Activated CD8-positive, alpha-beta T cell treated with anti-CD3 and anti-CD28 coated beads for 36 hours (primary cell): ENCODE results near the gene SLC30A2. TPM values are rescaled to one million over a fixed set of nuclear protein-coding genes. Genes with fewer than 3 reads are reported as not detected.
A peak's percentile ranks its signal among the peaks of the same experiment; 100 is the strongest.

Source experiments
- ATAC-seq: fragments of 200-7000 bp; cut with Tn5 transposase; one replicate; pipeline ENCODE4 v1.10.0; 2021; ENCODE audit warnings: mild to moderate bottlenecking, moderate library complexity
- CTCF ChIA-PET: fragments of 350-600 bp; sonication (Branson Sonifier 250); formaldehyde crosslinking; loops from one replicate; lab custom pipeline; 2021; ENCODE audit warnings: antibody characterized with exemption; lab: Charles Lee
- POLR2A ChIA-PET: fragments of 350-600 bp; sonication (Branson Sonifier 250); formaldehyde crosslinking; loops from one replicate; lab custom pipeline; 2021; ENCODE audit warnings: antibody characterized with exemption; lab: Charles Lee
- DNase-seq: peaks from one replicate; pipeline ENCODE4 v3.0.0-alpha.2; 2020
- H3K27ac Mint-ChIP-seq: one replicate; pipeline ENCODE4 v1.8.0; 2021; ENCODE audit warnings: mild to moderate bottlenecking, mixed read lengths
- H3K27me3 Mint-ChIP-seq: one replicate; pipeline ENCODE4 v1.8.0; 2021; ENCODE audit warnings: mixed read lengths
- H3K36me3 Mint-ChIP-seq: one replicate; pipeline ENCODE4 v1.8.0; 2021; ENCODE audit warnings: low read depth, mixed read lengths
- H3K4me1 Mint-ChIP-seq: one replicate; pipeline ENCODE4 v1.8.0; 2021; ENCODE audit warnings: low read depth, mixed read lengths
- H3K4me3 Mint-ChIP-seq: one replicate; pipeline ENCODE4 v1.8.0; 2021; ENCODE audit warnings: mild to moderate bottlenecking, moderate library complexity, mixed read lengths
- H3K9me3 Mint-ChIP-seq: one replicate; pipeline ENCODE4 v1.8.0; 2021; ENCODE audit warnings: mixed read lengths
- CTCF ChIP-seq: fragments of 200-600 bp; IDR thresholded peaks from one replicate; pipeline ENCODE4 v1.8.0; 2022; ENCODE audit warnings: antibody characterized with exemption, mild to moderate bottlenecking
- intact Hi-C: fragments of 100-400 bp; cut with micrococcal nuclease; formaldehyde crosslinking; loops from one replicate; pipeline ENCODE4 v1.10.0; 2022
- total RNA-seq, 2 experiments: library from RNA; stranded (reverse); gene quantifications; one replicate each; pipeline ENCODE4 v1.2.3, GENCODE V29; 2021

SLC30A2 gene
- total RNA-seq, 2 experiments from 2014 or later, result not detected

- POLR2A ChIA-PET, result interaction anchor here (0.7 to 1.0 kb wide), 2 partner anchors 124 to 126 kb away, joined by 3 to 4 read pairs; no protein-coding TSS in a partner anchor
- Mint-ChIP-seq H3K36me3 (no peaks in the 10 kb centered on the region), H3K4me3 (no peak overlapping the region), H3K4me1 (peaks cover 19% of the 10 kb centered on the region), H3K27ac (no peak overlapping the region), H3K27me3 (no peaks in the 10 kb centered on the region), H3K9me3 (no peaks in the 10 kb centered on the region)
- ATAC-seq, result no peak
- TF ChIP-seq CTCF, result no peak
- intact Hi-C loops, result no loop called here
- CTCF ChIA-PET, result interaction anchor here (0.9 to 1.2 kb wide), 3 partner anchors 16 to 125 kb away, joined by 3 to 5 read pairs (median 4); partner anchors contain the start of gene PAFAH2
- DNase-seq, result no peak
Observed at GRCh38 chr1:26020330-26020768, 25.6 kb downstream of the SLC30A2 start.

GRCh38 chr1:26019641-26020315 is 26.1 kb downstream of the SLC30A2 start:
- DNase-seq (peak; percentile 18), ATAC-seq (no peak)
- H3K27me3 Mint-ChIP-seq, result no peaks in the 10 kb centered on the region
- ChIA-PET POLR2A (interaction anchor here (0.5 to 1.0 kb wide), 3 partner anchors 80 to 125 kb away, joined by 3 to 4 read pairs (median 3); no protein-coding TSS in a partner anchor), CTCF (interaction anchor here (0.9 to 1.2 kb wide), 3 partner anchors 16 to 124 kb away, joined by 3 to 5 read pairs (median 4); partner anchors contain the start of gene PAFAH2)
- H3K9me3 Mint-ChIP-seq, result no peaks in the 10 kb centered on the region
- no peaks in the 10 kb centered on the region for H3K36me3 Mint-ChIP-seq
- no peak overlapping the region for H3K4me3 Mint-ChIP-seq
- no peak overlapping the region for H3K27ac Mint-ChIP-seq
- TF ChIP-seq CTCF, result no peak
- intact Hi-C loops, result no loop called here
- H3K4me1 Mint-ChIP-seq, result peaks cover 19% of the 10 kb centered on the region

- CTCF ChIA-PET, result interaction anchor here (1.3 to 2.4 kb wide), 5 partner anchors 10 to 122 kb away, joined by 4 to 13 read pairs (median 5); partner anchors contain the start of gene PAFAH2
- Mint-ChIP-seq H3K4me3 (no peak overlapping the region), H3K4me1 (peaks cover 19% of the 10 kb centered on the region), H3K36me3 (no peaks in the 10 kb centered on the region), H3K27ac (no peak overlapping the region), H3K27me3 (no peaks in the 10 kb centered on the region), H3K9me3 (no peaks in the 10 kb centered on the region)
- DNase-seq (no peak), ATAC-seq (no peak)
- intact Hi-C loops, result no loop called here
- TF ChIP-seq CTCF, result no peak
- POLR2A ChIA-PET, result interaction anchor here (1.9 kb wide), 1 partner anchor 20 kb away, joined by 4 read pairs; the partner anchor contains the start of gene PAFAH2
Observed at GRCh38 chr1:26017606-26018005, 28.3 kb downstream of the SLC30A2 start.

- POLR2A ChIA-PET, result interaction anchor here (0.5 to 1.9 kb wide), 2 partner anchors 20 to 170 kb away, joined by 4 read pairs; partner anchors contain the start of gene PAFAH2
- H3K9me3 Mint-ChIP-seq, result no peaks in the 10 kb centered on the region
- H3K4me1 Mint-ChIP-seq, result peaks cover 19% of the 10 kb centered on the region
- DNase-seq (peak; percentile 62), ATAC-seq (peak; percentile 93)
- H3K27ac Mint-ChIP-seq, result no peak overlapping the region
- H3K27me3 Mint-ChIP-seq, result no peaks in the 10 kb centered on the region
- no peaks in the 10 kb centered on the region for H3K36me3 Mint-ChIP-seq
- CTCF ChIA-PET, result interaction anchor here (0.6 to 2.4 kb wide), 6 partner anchors 10 to 492 kb away, joined by 3 to 13 read pairs (median 5); partner anchors contain the start of gene PAFAH2
- TF ChIP-seq CTCF, result no peak
- intact Hi-C loops, result no loop called here
- H3K4me3 Mint-ChIP-seq, result no peak overlapping the region
Observed at GRCh38 chr1:26016953-26017545, 28.9 kb downstream of the SLC30A2 start.
